Naive B cell (primary cell): ENCODE measurements around the gene MCRIP1. TPM values are rescaled to one million over a fixed set of nuclear protein-coding genes. Genes with fewer than 3 reads are reported as not detected.

Experiments
- ATAC-seq, 2 donors: fragments of 150-1000 bp; cut with Tn5 transposase; 2 replicates each; pipeline ENCODE4 v1.10.0; 2021; ENCODE audit warnings: low read depth in 2 of 2, mild to moderate bottlenecking in 2 of 2, moderate library complexity in 2 of 2
- DNase-seq: peaks from one replicate; pipeline ENCODE4 v3.0.0; 2022
- H3K27ac Mint-ChIP-seq, 6 donors: one replicate each; pipeline ENCODE4 v1.8.0; 2020 to 2022; ENCODE audit warnings: mild to moderate bottlenecking in 6 of 6, mixed read lengths in 6 of 6, moderate library complexity in 5 of 6, inconsistent platforms in 2 of 6
- H3K27me3 Mint-ChIP-seq, 3 donors: one replicate each; pipeline ENCODE4 v1.8.0; 2021 to 2022; ENCODE audit warnings: mixed read lengths in 3 of 3, mild to moderate bottlenecking in 1 of 3
- H3K36me3 Mint-ChIP-seq, 2 donors: one replicate each; pipeline ENCODE4 v1.8.0; 2020 to 2022; ENCODE audit warnings: mixed read lengths in 2 of 2, inconsistent platforms in 1 of 2, mild to moderate bottlenecking in 1 of 2
- H3K4me1 Mint-ChIP-seq, 3 donors: one replicate each; pipeline ENCODE4 v1.8.0; 2020 to 2022; ENCODE audit warnings: mixed read lengths in 3 of 3, inconsistent platforms in 1 of 3, mild to moderate bottlenecking in 1 of 3, moderate library complexity in 1 of 3
- H3K4me3 Mint-ChIP-seq, 8 donors: one replicate each; pipeline ENCODE4 v1.8.0; 2020 to 2022; ENCODE audit warnings: mild to moderate bottlenecking in 8 of 8, mixed read lengths in 8 of 8, moderate library complexity in 8 of 8, inconsistent platforms in 2 of 8
- H3K9me3 Mint-ChIP-seq, 7 donors: one replicate each; pipeline ENCODE4 v1.8.0; 2020 to 2022; ENCODE audit warnings: mixed read lengths in 7 of 7, mild to moderate bottlenecking in 5 of 7, inconsistent platforms in 2 of 7, moderate library complexity in 1 of 7
- polyA plus RNA-seq, 6 donors: library from polyadenylated mRNA; unstranded; fragments of 300-500 nt; fragmentation: Illumina TruSeq; gene quantifications; one replicate each; pipeline ENCODE4 v1.2.3, GENCODE V29; 2021; ENCODE audit warnings: low read depth in 6 of 6

MCRIP1 gene
- polyA plus RNA-seq, 6 donors from 2014 or later: 66.2 to 114 (median 77.4) TPM

GRCh38 chr17:81814748-81815645 is 18.1 kb downstream of the MCRIP1 start:
- Mint-ChIP-seq H3K27me3 (peaks cover 4 to 30% (median 29%) of the 10 kb centered on the region in 3 donors), H3K27ac (no peak overlapping the region), H3K9me3 (no peaks in the 10 kb centered on the region), H3K36me3 (no peaks in the 10 kb centered on the region), H3K4me3 (no peak overlapping the region), H3K4me1 (no peaks in the 10 kb centered on the region)
- DNase-seq (no peak), ATAC-seq (no peak)

- ATAC-seq: no peak
Observed at GRCh38 chr17:81813861-81814683, 19.0 kb downstream of the MCRIP1 start.

GRCh38 chr17:81813371-81813684 is 19.8 kb downstream of the MCRIP1 start:
- Mint-ChIP-seq H3K4me1 (peaks cover 0 to 4% (median 0%) of the 10 kb centered on the region in 3 donors), H3K36me3 (no peaks in the 10 kb centered on the region), H3K27me3 (peaks cover 13 to 45% (median 43%) of the 10 kb centered on the region in 3 donors), H3K4me3 (no peak overlapping the region), H3K9me3 (no peaks in the 10 kb centered on the region), H3K27ac (no peak overlapping the region)
- DNase-seq (no peak), ATAC-seq (no peak)

More at GRCh38 chr17:81813861-81814683, 19.0 kb downstream of the MCRIP1 start:
- H3K27me3 Mint-ChIP-seq: peaks cover 10 to 39% (median 39%) of the 10 kb centered on the region in 3 donors
- no peak overlapping the region for H3K27ac Mint-ChIP-seq
- H3K36me3 Mint-ChIP-seq: no peaks in the 10 kb centered on the region
- DNase-seq: no peak
- H3K4me1 Mint-ChIP-seq: peaks cover 0 to 2% (median 0%) of the 10 kb centered on the region in 3 donors
- no peak overlapping the region for H3K4me3 Mint-ChIP-seq
- no peaks in the 10 kb centered on the region for H3K9me3 Mint-ChIP-seq

- H3K27ac Mint-ChIP-seq: no peak overlapping the region
- H3K9me3 Mint-ChIP-seq: no peaks in the 10 kb centered on the region
- H3K4me1 Mint-ChIP-seq: peaks cover 0 to 4% (median 0%) of the 10 kb centered on the region in 3 donors
- DNase-seq: no peak
- no peak for ATAC-seq
- peaks cover 13 to 46% (median 41%) of the 10 kb centered on the region in 3 donors for H3K27me3 Mint-ChIP-seq
- no peaks in the 10 kb centered on the region for H3K36me3 Mint-ChIP-seq
- no peak overlapping the region for H3K4me3 Mint-ChIP-seq
Observed at GRCh38 chr17:81812571-81813370, 20.3 kb downstream of the MCRIP1 start.

- ATAC-seq (no peak), DNase-seq (no peak)
- Mint-ChIP-seq H3K4me1 (peaks cover 0 to 4% (median 0%) of the 10 kb centered on the region in 3 donors), H3K36me3 (no peaks in the 10 kb centered on the region), H3K9me3 (no peaks in the 10 kb centered on the region), H3K27me3 (peaks cover 13 to 47% (median 37%) of the 10 kb centered on the region in 3 donors), H3K4me3 (no peak overlapping the region), H3K27ac (no peak overlapping the region)
Observed at GRCh38 chr17:81811705-81812570, 21.2 kb downstream of the MCRIP1 start.

GRCh38 chr17:81810892-81811704 is 22.0 kb downstream of the MCRIP1 start:
- no peak for DNase-seq
- H3K36me3 Mint-ChIP-seq: no peaks in the 10 kb centered on the region
- no peaks in the 10 kb centered on the region for H3K9me3 Mint-ChIP-seq
- peaks cover 10 to 47% (median 29%) of the 10 kb centered on the region in 3 donors for H3K27me3 Mint-ChIP-seq
- peaks cover 0 to 4% (median 0%) of the 10 kb centered on the region in 3 donors for H3K4me1 Mint-ChIP-seq
- ATAC-seq: no peak
- no peak overlapping the region for H3K4me3 Mint-ChIP-seq
- H3K27ac Mint-ChIP-seq: no peak overlapping the region

- Mint-ChIP-seq H3K27me3 (peaks cover 8 to 48% (median 26%) of the 10 kb centered on the region in 3 donors), H3K27ac (no peak overlapping the region), H3K4me1 (peaks cover 0 to 4% (median 0%) of the 10 kb centered on the region in 3 donors), H3K4me3 (no peak overlapping the region), H3K36me3 (no peaks in the 10 kb centered on the region), H3K9me3 (no peaks in the 10 kb centered on the region)
- ATAC-seq (no peak), DNase-seq (no peak)
Observed at GRCh38 chr17:81810476-81810875, 22.6 kb downstream of the MCRIP1 start.

- no peaks in the 10 kb centered on the region for H3K9me3 Mint-ChIP-seq
- H3K27me3 Mint-ChIP-seq: peaks cover 8 to 55% (median 26%) of the 10 kb centered on the region in 3 donors
- H3K4me1 Mint-ChIP-seq: peaks cover 0 to 8% (median 5%) of the 10 kb centered on the region in 3 donors
- DNase-seq (no peak), ATAC-seq (no peak)
- H3K4me3 Mint-ChIP-seq: no peak overlapping the region
- no peaks in the 10 kb centered on the region for H3K36me3 Mint-ChIP-seq
- H3K27ac Mint-ChIP-seq: peak overlapping the region in 1 of 6 donors; percentile 9
Observed at GRCh38 chr17:81809556-81809998, 23.5 kb downstream of the MCRIP1 start.

GRCh38 chr17:81808778-81809555 is 24.1 kb downstream of the MCRIP1 start:
- H3K4me3 Mint-ChIP-seq: peak overlapping the region in 1 of 8 donors; percentile 12
- peaks cover 0 to 8% (median 5%) of the 10 kb centered on the region in 3 donors for H3K4me1 Mint-ChIP-seq
- H3K27ac Mint-ChIP-seq: peak overlapping the region in 1 of 6 donors; percentile 90
- no peaks in the 10 kb centered on the region for H3K9me3 Mint-ChIP-seq
- ATAC-seq (no peak), DNase-seq (no peak)
- H3K36me3 Mint-ChIP-seq: no peaks in the 10 kb centered on the region
- peaks cover 8 to 55% (median 26%) of the 10 kb centered on the region in 3 donors for H3K27me3 Mint-ChIP-seq

- H3K27ac Mint-ChIP-seq: no peak overlapping the region
- peaks cover 5 to 12% (median 8%) of the 10 kb centered on the region in 3 donors for H3K4me1 Mint-ChIP-seq
- ATAC-seq (no peak), DNase-seq (no peak)
- H3K9me3 Mint-ChIP-seq: no peaks in the 10 kb centered on the region
- H3K36me3 Mint-ChIP-seq: peaks cover 0 to 3% of the 10 kb centered on the region in 2 donors
- no peak overlapping the region for H3K4me3 Mint-ChIP-seq
- H3K27me3 Mint-ChIP-seq: peaks cover 10 to 62% (median 33%) of the 10 kb centered on the region in 3 donors
Observed at GRCh38 chr17:81807839-81808238, 25.3 kb downstream of the MCRIP1 start.

GRCh38 chr17:81807210-81807719 is 25.8 kb downstream of the MCRIP1 start:
- Mint-ChIP-seq H3K27ac (no peak overlapping the region), H3K4me3 (no peak overlapping the region), H3K27me3 (peaks cover 13 to 68% (median 38%) of the 10 kb centered on the region in 3 donors), H3K4me1 (peaks cover 10 to 17% (median 12%) of the 10 kb centered on the region in 3 donors), H3K36me3 (peaks cover 0 to 9% of the 10 kb centered on the region in 2 donors), H3K9me3 (no peaks in the 10 kb centered on the region)
- no peak for DNase-seq
- peak in 1 of 2 donors; percentile 21 for ATAC-seq
